K562 (cell line): Measurements from ENCODE around the gene TFAM. TPM values are rescaled to one million over a fixed set of nuclear protein-coding genes. Genes with fewer than 3 reads are reported as not detected.

ENCODE experiments used
- ATAC-seq: fragments of 200-7000 bp; cut with Tn5 transposase; 3 replicates; pipeline ENCODE4 v1.9.1; 2020; ENCODE audit warnings: moderate library complexity
- BruUV-seq: library from RNA; stranded (reverse); fragments of 400-500 nt; replicated peaks from 2 replicates; lab custom pipeline; 2021; lab: Mats Ljungman, UMichigan
- CTCF ChIA-PET: fragments of 300-600 bp; formaldehyde crosslinking; extraction: SDS; loops from one replicate; lab custom pipeline; 2021; ENCODE audit warnings: low intra/inter-chr PET ratio; lab: Yijun Ruan, JAX
- POLR2A ChIA-PET: fragments of 300-600, 350-650 bp; sonication (Branson Sonifier 250); formaldehyde crosslinking; extraction: SDS; loops from one replicate; lab custom pipeline; 2021; ENCODE audit warnings: antibody characterized with exemption, inconsistent platforms; lab: Yijun Ruan, JAX
- DNase-seq, 4 experiments: peaks; one replicate each; pipeline versions ENCODE4 v3.0.0 to v3.0.0-alpha.2; 2011 to 2018; ENCODE audit warnings: low spot score in 3 of 4, mixed read lengths in 3 of 4; ENCODE audit errors: extremely low read depth in 1 of 4
- FAIRE-seq: peaks from 2 replicates; lab custom pipeline; 2011; peaks lifted over from hg19 to GRCh38; lab: Jason Lieb, UNC
- H2AFZ ChIP-seq: 2 replicates; pipeline ENCODE4 v1.6.0; 2011; ENCODE audit warnings: low read depth, low read length, control low read depth, inconsistent platforms
- H3K27ac ChIP-seq: fragments of 200-600 bp; 3 replicates; pipeline ENCODE4 v1.8.0; 2011; ENCODE audit warnings: low read depth, mild to moderate bottlenecking, control low read depth, inconsistent platforms, low read length, moderate library complexity, mixed read lengths; ENCODE audit errors: extremely low read depth
- H3K27me3 ChIP-seq, 2 experiments: fragments of 300-600 bp in 1 of 2; 2 replicates in 1 of 2; 3 replicates in 1 of 2; pipeline versions ENCODE4 v1.6.0 to v1.8.0; 2011; ENCODE audit warnings: inconsistent platforms in 2 of 2, low read length in 2 of 2, mild to moderate bottlenecking in 1 of 2, mixed read lengths in 1 of 2, moderate library complexity in 1 of 2; ENCODE audit not compliant: control insufficient read depth in 2 of 2, insufficient read depth in 2 of 2
- H3K36me3 ChIP-seq: fragments of 300-600 bp; 3 replicates; pipeline ENCODE4 v1.8.0; 2011; ENCODE audit warnings: mild to moderate bottlenecking, low read length, inconsistent platforms; ENCODE audit not compliant: control insufficient read depth, insufficient read depth
- H3K4me1 ChIP-seq, 2 experiments: fragments of 200-600 bp in 1 of 2; replicated peaks in 1 of 2; 2 replicates in 1 of 2; 3 replicates in 1 of 2; pipeline versions ENCODE4 v1.5.1 to v1.8.0; 2011; ENCODE audit warnings: inconsistent platforms in 2 of 2, low read length in 2 of 2, mild to moderate bottlenecking in 1 of 2, mixed read lengths in 1 of 2, moderate library complexity in 1 of 2; ENCODE audit not compliant: control insufficient read depth in 2 of 2, insufficient read depth in 2 of 2
- H3K4me2 ChIP-seq: 2 replicates; pipeline ENCODE4 v1.6.1; 2011; ENCODE audit warnings: low read length, control low read depth, inconsistent platforms, mixed read lengths; ENCODE audit not compliant: insufficient read depth
- H3K4me3 ChIP-seq: fragments of 200-600 bp; sonication (generic), shearing (Covaris generic); 2 replicates; pipeline ENCODE4 v1.5.1; 2016; ENCODE audit warnings: control low read depth, inconsistent platforms
- H3K79me2 ChIP-seq: fragments of 200-600 bp; 3 replicates; pipeline ENCODE4 v1.8.0; 2011; ENCODE audit warnings: low read length, inconsistent platforms; ENCODE audit not compliant: control insufficient read depth, insufficient read depth
- H3K9ac ChIP-seq, 2 experiments: 2 replicates each; pipeline versions ENCODE4 v1.6.0 to v1.6.1; 2011; ENCODE audit warnings: low read depth in 2 of 2, low read length in 2 of 2, control low read depth in 1 of 2, inconsistent platforms in 1 of 2, mild to moderate bottlenecking in 1 of 2, mixed read lengths in 1 of 2; ENCODE audit not compliant: insufficient read depth in 1 of 2
- H3K9me1 ChIP-seq: one replicate; pipeline ENCODE4 v1.6.0; 2011; ENCODE audit warnings: inconsistent platforms, mild to moderate bottlenecking, low read length, moderate library complexity; ENCODE audit not compliant: control insufficient read depth, insufficient read depth
- H3K9me3 ChIP-seq: replicated peaks from 2 replicates; pipeline ENCODE4 v1.5.1; 2011; ENCODE audit warnings: low read depth, low read length, inconsistent platforms; ENCODE audit not compliant: control insufficient read depth, insufficient read depth
- H4K20me1 ChIP-seq: replicated peaks from 2 replicates; pipeline ENCODE4 v1.6.1; 2011; ENCODE audit warnings: low read length, inconsistent platforms, mixed read lengths; ENCODE audit not compliant: control insufficient read depth, insufficient read depth
- KDM4B ChIP-seq, 2 experiments: fragments of 450-650 bp in 1 of 2; sonication (generic) in 1 of 2; IDR thresholded peaks; 2 replicates each; pipeline ENCODE4 v1.6.1; 2016 to 2017; ENCODE audit warnings: borderline replicate concordance in 2 of 2, antibody characterized with exemption in 1 of 2, low read depth in 1 of 2, mild to moderate bottlenecking in 1 of 2
- MED1 ChIP-seq: sonication (generic); formaldehyde crosslinking; IDR thresholded peaks from 2 replicates; pipeline ENCODE4 v1.8.1; 2023; ENCODE audit warnings: missing genetic modification reagents, borderline replicate concordance
- MNT ChIP-seq, 2 experiments: fragments of 450-650 bp; conservative IDR thresholded peaks; 2 replicates each; pipeline ENCODE4 v1.6.1; 2017; ENCODE audit warnings: mild to moderate bottlenecking in 2 of 2, moderate library complexity in 2 of 2
- NELFE ChIP-seq: IDR thresholded peaks from 2 replicates; pipeline ENCODE4 v1.6.1; 2011; ENCODE audit warnings: mild to moderate bottlenecking; ENCODE audit not compliant: insufficient read depth, insufficient read length
- YY1 ChIP-seq, 3 experiments: IDR thresholded peaks; 2 replicates each; pipeline ENCODE4 v1.6.1; 2011; ENCODE audit warnings: low read length in 2 of 3, mild to moderate bottlenecking in 2 of 3, moderate library complexity in 2 of 3, borderline replicate concordance in 1 of 3, control low read depth in 1 of 3, low read depth in 1 of 3; ENCODE audit not compliant: insufficient read depth in 3 of 3, insufficient replicate concordance in 2 of 3, control insufficient read depth in 1 of 3, insufficient read length in 1 of 3; ENCODE audit errors: extremely low read depth in 1 of 3
- ZNF668 ChIP-seq: fragments of 250-450 bp; sonication (Bioruptor Pico); IDR thresholded peaks from 2 replicates; pipeline ENCODE4 v1.8.0; 2022; ENCODE audit warnings: mild to moderate bottlenecking, inconsistent platforms
- ZSCAN32 ChIP-seq: fragments of 450-650 bp; formaldehyde crosslinking; IDR thresholded peaks from 2 replicates; pipeline ENCODE4 v1.4.0; 2020; ENCODE audit warnings: mild to moderate bottlenecking, moderate library complexity
- WGBS: fragments of 100-300 bp; shearing (Covaris generic); methylation state at CpG from one replicate; pipeline ENCODE4 v1.1.6; 2016; ENCODE audit warnings: low coverage, mixed read lengths; ENCODE audit not compliant: insufficient coverage; ENCODE audit errors: missing lambda C conversion rate; 5-methylcytosine and 5-hydroxymethylcytosine counted together
- in situ Hi-C: fragments of 300-500 bp; cut with MboI; formaldehyde crosslinking; loops from 4 replicates; pipeline ENCODE4 v1.15.0; 2018; ENCODE audit warnings: inconsistent platforms, mixed read lengths
- intact Hi-C: fragments of 100-400 bp; cut with micrococcal nuclease; formaldehyde crosslinking; loops from 2 replicates; pipeline ENCODE4 v1.14.2; 2022
- polyA plus RNA-seq, 8 experiments: library from polyadenylated mRNA; depleted of rRNA in 4 of 8; stranded (reverse) in 5 of 8; unstranded in 3 of 8; fragments of >200 nt; fragmentation: Nextera tagmentation in 2 of 8; fragmentation: Illumina TruSeq in 1 of 8; extraction: Ambion mirVana in 2 of 8; extraction: Trizol in 1 of 8; gene quantifications; 2 replicates each; pipeline versions ENCODE4 v1.2.1 to v1.2.3, GENCODE V29; 2011 to 2014; ENCODE audit warnings: inconsistent platforms in 1 of 8, missing spikeins in 1 of 8
- total RNA-seq, 7 experiments: library from RNA; depleted of rRNA in 6 of 7; stranded (reverse); fragments of >200 nt in 6 of 7; fragmentation: Illumina TruSeq in 2 of 7; extraction: Trizol in 2 of 7; gene quantifications; 2 replicates each; pipeline versions ENCODE4 v1.2.1 to v1.2.3, GENCODE V29; 2011 to 2021; ENCODE audit warnings: low replicate concordance in 1 of 7

TFAM gene
- total and polyA plus RNA-seq, 9 of the 15 experiments (the other 6 are each of a cell fraction or from before 2014, with no cell fraction given), result 74.3 to 227 (median 155) TPM

- H3K4me3 ChIP-seq, result no peak overlapping the region
- DNase-seq (no peak), ATAC-seq (no peak), FAIRE-seq (no peak)
- 0% methylated on average over 2 of the region's 2 CpGs for WGBS
- no peak overlapping the region for H2AFZ ChIP-seq
- H3K9ac ChIP-seq, result no peak overlapping the region
- no peak overlapping the region for H3K4me2 ChIP-seq
- intact Hi-C loops (no loop called here), in situ Hi-C loops (no loop called here)
- ChIA-PET POLR2A (no interaction called here), CTCF (no interaction called here)
- no peaks in the 10 kb centered on the region for H3K79me2 ChIP-seq
- H4K20me1 ChIP-seq, result no peaks in the 10 kb centered on the region
- no peaks in the 10 kb centered on the region for H3K9me3 ChIP-seq
- H3K27ac ChIP-seq, result no peak overlapping the region
- no peaks in the 10 kb centered on the region for H3K36me3 ChIP-seq
- TF ChIP-seq MNT (conservative IDR thresholded peaks at IDR 0.05) (no peak), ZNF668 (CRISPR knock-in tag) (no peak), NELFE (no peak), YY1 (IDR thresholded peaks at IDR 0.05; ENCODE audit: borderline replicate concordance in 1 of 3, control insufficient read depth in 1 of 3, extremely low read depth in 1 of 3, insufficient read depth in 3 of 3, insufficient read length in 1 of 3, insufficient replicate concordance in 2 of 3, low read depth in 1 of 3, low read length in 2 of 3) (no peak), MED1 (no peak), ZSCAN32 (CRISPR knock-in tag) (no peak), KDM4B (IDR thresholded peaks at IDR 0.05; ENCODE audit: borderline replicate concordance in 2 of 2, low read depth in 1 of 2) (no peak)
- no peaks in the 10 kb centered on the region for H3K9me1 ChIP-seq
- BruUV-seq, result no TSS peak
- no peaks in the 10 kb centered on the region for H3K27me3 ChIP-seq
- no peaks in the 10 kb centered on the region for H3K4me1 ChIP-seq
Measured at GRCh38 chr10:58431903-58432302, 46.7 kb downstream of the TFAM start.
